MM.1S (cell line): ENCODE results near the gene ROCK2.

Experiments
- EZH2 ChIP-seq: fragments of 300-600 bp; sonication (generic); optimal IDR thresholded peaks from 2 replicates; pipeline ENCODE3; 2017; ENCODE audit warnings: low read depth, mild to moderate bottlenecking, antibody characterized with exemption, low read length, mixed read lengths
- EZH2phosphoT487 ChIP-seq: fragments of 300-600 bp; sonication (generic); IDR thresholded peaks from 2 replicates; pipeline ENCODE4 v1.6.1; 2018; ENCODE audit warnings: antibody characterized with exemption, low read length

DNA sequence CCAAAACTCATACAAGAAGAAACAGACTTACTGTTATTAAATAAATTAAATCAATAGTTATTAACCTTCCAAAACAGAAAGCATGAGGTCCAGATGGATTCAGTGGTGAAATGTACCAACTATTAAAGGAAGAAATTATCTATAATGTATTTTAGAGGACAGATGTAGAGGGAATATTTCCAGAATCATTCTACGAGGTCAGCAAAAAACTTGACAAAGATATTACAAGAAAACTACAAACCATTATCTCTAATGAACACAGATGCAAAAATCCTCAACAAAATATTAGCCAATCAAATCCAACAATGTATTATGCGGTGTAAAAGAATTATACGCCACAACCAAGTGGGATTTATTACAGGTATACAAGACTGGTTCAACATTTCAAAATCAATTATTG is 63.7 kb downstream of the ROCK2 start:
- no peak for TF ChIP-seq EZH2
- TF ChIP-seq EZH2phosphoT487, result no peak
